GM20000 (cell line): ENCODE results near the gene FKBP15.

Experiments used
- DNase-seq: peaks from one replicate; pipeline ENCODE4 v3.0.0; 2012; ENCODE audit warnings: low spot score
- TF ChIP-seq, protein P1 (sequence below): IDR thresholded peaks from 2 replicates; pipeline ENCODE4 v1.5.1; 2012; ENCODE audit warnings: mild to moderate bottlenecking, control low read depth; ENCODE audit errors: extremely low read depth, missing control alignments

The FKBP15 gene, protein sequence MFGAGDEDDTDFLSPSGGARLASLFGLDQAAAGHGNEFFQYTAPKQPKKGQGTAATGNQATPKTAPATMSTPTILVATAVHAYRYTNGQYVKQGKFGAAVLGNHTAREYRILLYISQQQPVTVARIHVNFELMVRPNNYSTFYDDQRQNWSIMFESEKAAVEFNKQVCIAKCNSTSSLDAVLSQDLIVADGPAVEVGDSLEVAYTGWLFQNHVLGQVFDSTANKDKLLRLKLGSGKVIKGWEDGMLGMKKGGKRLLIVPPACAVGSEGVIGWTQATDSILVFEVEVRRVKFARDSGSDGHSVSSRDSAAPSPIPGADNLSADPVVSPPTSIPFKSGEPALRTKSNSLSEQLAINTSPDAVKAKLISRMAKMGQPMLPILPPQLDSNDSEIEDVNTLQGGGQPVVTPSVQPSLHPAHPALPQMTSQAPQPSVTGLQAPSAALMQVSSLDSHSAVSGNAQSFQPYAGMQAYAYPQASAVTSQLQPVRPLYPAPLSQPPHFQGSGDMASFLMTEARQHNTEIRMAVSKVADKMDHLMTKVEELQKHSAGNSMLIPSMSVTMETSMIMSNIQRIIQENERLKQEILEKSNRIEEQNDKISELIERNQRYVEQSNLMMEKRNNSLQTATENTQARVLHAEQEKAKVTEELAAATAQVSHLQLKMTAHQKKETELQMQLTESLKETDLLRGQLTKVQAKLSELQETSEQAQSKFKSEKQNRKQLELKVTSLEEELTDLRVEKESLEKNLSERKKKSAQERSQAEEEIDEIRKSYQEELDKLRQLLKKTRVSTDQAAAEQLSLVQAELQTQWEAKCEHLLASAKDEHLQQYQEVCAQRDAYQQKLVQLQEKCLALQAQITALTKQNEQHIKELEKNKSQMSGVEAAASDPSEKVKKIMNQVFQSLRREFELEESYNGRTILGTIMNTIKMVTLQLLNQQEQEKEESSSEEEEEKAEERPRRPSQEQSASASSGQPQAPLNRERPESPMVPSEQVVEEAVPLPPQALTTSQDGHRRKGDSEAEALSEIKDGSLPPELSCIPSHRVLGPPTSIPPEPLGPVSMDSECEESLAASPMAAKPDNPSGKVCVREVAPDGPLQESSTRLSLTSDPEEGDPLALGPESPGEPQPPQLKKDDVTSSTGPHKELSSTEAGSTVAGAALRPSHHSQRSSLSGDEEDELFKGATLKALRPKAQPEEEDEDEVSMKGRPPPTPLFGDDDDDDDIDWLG

DNA sequence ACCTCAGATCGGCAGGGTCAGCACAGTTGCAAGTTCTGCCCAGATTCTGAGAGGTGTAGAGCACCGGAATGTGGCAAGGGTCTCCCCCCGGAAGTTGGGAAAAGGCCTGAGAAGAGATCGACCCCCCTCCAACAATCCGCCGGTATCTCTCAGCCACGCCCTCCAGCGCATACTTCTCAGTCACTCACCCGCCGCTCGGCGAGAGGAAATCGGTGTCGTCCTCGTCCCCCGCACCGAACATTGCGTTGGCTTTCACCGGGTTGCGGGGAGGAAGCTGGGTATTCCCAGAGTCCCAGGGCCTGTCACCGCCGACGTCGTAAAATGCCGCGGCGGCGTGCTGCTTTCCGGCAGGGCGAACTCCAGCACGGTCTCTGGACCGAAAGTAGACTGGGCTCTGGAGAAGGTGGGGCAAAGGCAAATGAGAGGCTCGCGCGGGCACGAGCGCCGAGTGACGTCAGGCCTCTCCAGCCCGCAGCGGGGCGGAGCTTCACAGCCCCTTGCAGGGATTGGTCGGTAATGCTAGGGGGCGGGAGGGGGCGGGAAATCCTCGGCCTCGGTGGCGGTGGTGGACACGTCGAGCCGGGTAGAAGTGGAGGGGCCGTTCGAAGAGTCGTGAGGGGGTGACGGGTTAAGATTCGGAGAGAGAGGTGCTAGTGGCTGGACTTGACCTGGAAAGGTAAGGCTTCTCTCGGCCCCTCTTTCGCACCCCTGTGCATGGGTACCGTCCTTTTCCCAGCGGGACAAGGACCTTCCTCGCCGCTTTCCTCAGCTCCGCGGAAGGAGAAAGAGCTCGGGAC is at the start of gene FKBP15, which contains the start of gene SLC31A1:
FKBP15 (minus strand) TSS at position 275 of the 797 bp plus-strand sequence; CDS start at position 241, 34 bp downstream.
SLC31A1 (plus strand) TSS at position 542 of the 797 bp plus-strand sequence. CDS start 34,605 bp downstream, outside the sequence.
- DNase-seq, result peak; percentile 93
- TF ChIP-seq, protein P1, sequence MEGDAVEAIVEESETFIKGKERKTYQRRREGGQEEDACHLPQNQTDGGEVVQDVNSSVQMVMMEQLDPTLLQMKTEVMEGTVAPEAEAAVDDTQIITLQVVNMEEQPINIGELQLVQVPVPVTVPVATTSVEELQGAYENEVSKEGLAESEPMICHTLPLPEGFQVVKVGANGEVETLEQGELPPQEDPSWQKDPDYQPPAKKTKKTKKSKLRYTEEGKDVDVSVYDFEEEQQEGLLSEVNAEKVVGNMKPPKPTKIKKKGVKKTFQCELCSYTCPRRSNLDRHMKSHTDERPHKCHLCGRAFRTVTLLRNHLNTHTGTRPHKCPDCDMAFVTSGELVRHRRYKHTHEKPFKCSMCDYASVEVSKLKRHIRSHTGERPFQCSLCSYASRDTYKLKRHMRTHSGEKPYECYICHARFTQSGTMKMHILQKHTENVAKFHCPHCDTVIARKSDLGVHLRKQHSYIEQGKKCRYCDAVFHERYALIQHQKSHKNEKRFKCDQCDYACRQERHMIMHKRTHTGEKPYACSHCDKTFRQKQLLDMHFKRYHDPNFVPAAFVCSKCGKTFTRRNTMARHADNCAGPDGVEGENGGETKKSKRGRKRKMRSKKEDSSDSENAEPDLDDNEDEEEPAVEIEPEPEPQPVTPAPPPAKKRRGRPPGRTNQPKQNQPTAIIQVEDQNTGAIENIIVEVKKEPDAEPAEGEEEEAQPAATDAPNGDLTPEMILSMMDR, result no peak

DNA sequence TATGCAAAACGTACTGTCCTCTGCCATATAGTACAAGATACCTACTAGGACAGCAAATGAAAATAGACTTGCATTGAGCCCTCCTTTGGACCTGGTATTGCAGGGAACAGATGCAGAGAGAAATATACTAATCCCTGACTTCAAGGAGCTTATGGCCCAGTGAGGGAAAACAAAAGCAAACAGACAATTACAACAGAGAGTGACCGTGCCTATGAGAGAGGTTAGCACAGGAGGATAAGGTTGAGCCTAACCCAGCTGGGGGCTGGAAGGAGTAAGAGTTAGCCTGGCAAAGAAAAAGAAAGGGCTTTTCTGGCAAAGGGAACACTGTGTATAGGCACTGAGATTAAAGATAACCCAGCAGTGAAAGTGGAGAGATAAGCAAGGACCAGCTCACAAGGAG is 48.8 kb upstream of the FKBP15 start:
- DNase-seq, result no peak
- TF ChIP-seq, protein P1, result no peak

DNA sequence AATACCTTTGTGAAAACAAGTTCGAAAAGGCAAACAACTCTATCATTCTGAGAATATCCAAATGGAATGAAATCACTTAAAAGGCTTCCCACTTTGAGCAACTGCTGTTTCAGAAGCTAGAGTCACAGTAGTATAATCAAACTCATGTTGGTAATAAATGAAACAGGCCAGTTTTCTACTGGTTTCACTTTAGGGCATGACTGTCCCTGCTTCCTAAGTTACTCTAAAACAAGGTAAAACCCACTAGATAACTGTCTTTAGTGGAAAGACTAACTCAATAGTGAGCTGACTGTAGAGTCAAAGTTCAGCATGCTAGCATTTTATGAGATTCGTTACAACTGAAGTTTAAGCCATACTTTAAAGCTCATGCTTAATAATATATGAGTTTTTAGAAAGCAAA is 48.3 kb upstream of the FKBP15 start:
- TF ChIP-seq, protein P1, result no peak
- no peak for DNase-seq

DNA sequence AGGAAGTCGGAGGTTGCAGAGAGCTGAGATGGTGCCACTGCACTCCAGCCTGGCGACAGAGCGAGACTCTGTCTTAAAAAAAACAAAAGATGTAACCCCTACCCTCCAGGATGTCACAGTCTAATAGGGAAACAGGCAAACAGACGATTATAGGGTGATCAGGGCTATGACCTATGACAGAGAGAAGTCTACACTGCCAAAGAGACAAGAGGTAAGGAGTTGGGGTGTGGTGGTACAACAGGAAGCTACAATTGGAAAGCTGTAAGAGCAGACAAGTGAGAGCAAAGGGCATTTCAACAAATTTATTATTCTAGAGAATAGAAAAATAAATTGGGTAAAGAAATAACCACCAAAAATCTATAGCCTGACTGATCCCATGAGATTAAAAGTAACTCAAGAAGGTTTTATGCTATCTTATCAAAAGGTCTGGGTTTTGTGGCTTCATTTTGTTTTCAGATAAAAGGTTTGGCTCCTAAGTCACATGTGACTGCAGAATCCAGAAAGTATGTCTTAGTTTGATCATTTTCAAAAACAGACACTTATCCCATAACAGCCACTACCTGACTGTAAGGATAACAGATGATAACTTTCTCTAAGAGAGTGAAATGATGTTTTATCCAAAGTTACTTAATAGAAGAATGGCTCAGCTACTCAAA is 47.0 kb upstream of the FKBP15 start:
- DNase-seq, result no peak
- TF ChIP-seq, protein P1, result no peak

DNA sequence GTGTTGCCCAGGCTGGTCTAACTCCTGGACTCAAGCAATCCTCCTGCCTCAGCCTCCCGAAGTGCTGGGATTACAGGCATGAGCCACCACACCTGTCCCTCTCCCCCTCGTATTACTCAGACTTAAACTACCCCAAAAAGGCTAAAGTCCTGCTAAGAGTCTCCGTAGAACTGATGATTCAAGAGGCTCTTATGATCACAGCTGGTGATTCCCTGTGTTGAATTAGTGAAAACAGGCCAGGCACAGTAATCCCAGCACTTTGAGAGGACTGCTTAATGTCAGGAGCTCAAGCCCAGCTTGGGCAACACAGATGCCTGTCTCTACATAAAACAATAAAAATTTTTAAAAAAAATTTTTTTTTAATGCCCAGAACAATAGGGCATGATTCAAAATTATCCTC is 45.1 kb upstream of the FKBP15 start:
- TF ChIP-seq, protein P1, result no peak
- no peak for DNase-seq
